GM18499 (cell line): ENCODE measurements around the gene AKNA.

Experiments
- ATAC-seq: cut with Tn5 transposase; IDR thresholded peaks from one replicate; pipeline ENCODE4 v1.9.1; 2021; ENCODE audit warnings: moderate number of reproducible peaks; ENCODE audit not compliant: insufficient read depth, unreplicated experiment

Gene AKNA

DNA sequence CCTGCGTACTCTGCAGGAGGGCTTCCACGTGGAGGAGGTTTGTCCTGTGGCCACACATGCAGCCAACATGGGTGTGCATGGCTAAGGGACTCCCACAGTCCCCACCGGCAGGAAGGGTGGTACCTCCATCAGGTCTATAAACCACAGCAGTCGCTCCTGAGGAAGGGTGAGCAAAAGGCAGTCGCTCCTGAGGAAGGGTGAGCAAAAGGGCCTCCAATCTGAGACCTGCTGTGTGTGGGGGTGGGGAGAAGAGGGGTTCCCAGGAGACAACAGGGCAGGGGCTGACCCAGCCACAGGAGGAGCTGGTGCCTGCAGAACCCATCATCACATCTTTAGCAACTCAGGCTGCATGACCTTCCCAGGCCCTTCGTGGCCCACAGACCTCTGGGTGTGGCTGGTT is 30.3 kb upstream of the AKNA start:
- no peak for ATAC-seq

DNA sequence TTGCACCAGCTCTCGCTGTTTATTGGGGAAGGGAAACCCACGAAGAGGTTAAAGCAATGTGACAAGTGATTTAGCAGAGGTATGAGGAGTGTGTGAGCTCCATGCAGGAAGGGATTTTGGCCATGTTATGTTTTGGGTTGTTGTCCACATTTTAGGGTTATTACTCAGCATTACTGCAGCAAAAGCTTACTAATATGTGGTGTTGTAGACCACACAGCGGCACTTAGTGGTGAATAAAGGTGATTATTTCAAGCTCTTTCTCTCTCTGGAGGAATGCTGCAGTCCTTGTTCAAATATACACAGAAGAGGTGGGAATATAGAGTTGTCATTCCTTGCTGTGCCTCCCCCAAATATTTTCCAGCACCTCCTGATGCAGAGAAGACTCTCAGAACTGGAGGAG is 29.7 kb upstream of the AKNA start:
- no peak for ATAC-seq

DNA sequence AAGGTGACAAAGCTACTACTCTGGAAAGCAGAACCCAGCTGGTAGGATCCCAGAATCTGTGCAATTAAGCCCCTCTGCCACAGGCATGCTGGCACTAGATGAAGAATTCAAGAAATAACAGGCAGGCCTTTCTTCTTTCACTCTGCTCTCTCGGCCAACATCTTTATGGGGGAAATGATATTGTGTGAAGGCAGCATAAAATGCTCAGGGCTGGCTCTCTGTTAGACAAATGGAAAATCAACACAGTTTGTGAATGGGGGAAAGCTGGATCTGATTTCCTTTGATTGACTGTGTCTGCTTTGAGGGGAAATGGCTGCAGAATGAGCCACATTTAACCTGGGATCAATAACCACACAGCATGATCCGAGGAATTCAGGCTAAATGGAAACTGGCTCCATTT is 29.1 kb upstream of the AKNA start:
- ATAC-seq = no peak

DNA sequence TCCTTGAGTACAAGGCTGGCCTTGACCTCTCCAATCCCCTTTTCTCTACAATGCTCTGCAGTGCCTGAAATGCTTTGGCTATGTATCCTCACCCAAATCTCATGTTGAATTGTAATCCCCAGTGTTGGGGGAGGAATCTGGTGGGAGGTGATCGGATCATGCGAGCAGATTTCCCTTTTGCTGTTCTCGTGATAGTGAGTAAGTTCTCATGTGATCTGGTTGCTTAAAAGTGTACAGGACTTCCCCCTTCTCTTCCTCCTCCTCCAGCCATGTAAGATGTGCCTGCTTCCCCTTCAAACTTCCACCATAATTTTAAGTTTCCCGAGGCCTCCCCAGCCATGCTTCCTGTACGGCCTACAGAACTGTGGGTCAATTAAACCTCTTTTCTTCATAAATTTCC is 28.5 kb upstream of the AKNA start:
- no peak for ATAC-seq

DNA sequence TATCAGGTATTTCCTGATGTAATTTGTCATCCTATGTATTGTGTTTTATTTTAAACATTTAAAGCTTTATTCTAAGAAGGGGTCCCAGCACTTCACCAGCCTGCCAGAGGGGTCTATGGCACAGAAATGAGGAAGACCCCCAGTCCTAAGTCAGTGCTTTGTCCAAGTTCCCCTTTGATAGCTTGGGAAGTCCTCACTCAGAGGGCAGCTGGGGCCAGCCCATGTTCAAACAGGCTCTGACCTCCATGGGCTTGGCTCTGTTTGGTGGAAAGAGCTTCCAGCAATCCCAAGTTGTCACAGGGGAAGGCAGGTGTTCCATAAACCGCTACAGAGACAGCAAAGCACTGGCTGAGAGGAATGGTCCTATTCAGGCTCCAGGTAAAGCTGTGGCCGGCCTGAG is 26.6 kb upstream of the AKNA start:
- ATAC-seq = no peak

DNA sequence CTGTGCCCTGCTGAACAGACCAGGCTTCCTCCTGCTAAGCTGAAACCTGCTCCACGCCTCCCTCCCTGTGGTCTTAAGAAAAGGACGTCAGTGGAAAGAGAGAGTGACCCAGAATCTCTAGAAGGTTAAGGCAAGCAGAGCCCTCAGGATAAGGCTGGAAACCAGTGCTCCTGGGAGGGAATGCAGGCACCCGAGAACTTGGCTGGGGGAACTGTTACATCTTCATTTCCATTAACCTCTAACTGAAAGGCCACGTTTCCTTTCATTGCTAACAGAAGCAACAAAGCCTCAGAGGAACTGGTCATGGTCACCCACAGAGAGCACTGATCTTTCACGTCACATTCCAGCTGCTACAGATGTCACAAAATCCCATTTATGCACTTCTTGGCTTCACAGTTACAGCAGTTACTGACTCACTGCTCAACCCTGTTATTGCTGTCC is 26.1 kb upstream of the AKNA start:
- ATAC-seq = no peak

DNA sequence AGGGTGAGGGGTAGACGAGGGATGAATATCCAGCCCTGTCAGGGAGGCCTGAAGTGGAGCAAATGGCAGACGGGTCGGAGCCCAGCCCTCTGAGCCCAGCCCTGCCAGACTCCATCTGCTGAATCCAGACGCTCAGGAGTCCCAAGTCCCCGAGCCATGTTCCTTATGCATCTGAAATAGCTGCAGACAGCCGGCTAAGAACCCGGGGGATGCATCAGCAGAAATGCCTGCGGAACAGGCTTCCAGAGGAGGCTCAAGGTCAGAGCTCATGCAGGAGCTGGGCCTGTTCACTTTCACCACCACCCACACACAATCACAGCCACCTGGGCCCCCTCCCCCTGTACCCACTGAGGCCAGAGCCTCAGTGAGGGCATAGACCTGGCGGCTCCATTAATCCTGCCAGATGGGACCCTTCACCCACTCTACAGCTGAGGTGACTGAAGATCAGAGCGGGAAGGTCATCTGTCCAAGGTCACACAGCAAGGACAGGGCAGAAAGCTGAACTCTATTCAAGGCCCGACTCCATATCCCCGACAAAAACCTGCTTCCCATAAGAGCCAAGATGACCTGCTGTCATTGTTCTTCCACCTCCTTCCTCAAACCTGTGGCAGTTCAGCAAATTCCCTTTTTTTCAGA is 24.4 kb upstream of the AKNA start:
- no peak for ATAC-seq

DNA sequence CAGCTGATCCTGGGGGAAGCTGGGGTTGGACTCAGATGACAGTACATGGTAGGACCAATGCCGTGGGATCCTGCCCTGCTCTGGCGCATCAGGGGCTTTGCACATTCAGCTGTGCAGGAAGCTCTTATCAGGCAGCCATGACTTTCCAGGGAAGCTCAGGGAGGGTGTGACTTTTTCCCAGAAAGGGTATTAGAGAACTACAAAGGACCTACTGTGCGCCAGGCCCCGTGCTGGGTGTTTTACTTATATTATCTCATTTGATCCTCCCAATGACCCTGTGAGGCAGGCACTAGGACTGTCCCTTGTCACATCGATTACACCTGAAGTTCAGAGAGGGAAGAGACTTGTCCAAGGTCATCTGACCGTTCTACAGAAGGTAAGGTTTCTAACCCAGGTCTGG is 23.7 kb upstream of the AKNA start:
- no peak for ATAC-seq

DNA sequence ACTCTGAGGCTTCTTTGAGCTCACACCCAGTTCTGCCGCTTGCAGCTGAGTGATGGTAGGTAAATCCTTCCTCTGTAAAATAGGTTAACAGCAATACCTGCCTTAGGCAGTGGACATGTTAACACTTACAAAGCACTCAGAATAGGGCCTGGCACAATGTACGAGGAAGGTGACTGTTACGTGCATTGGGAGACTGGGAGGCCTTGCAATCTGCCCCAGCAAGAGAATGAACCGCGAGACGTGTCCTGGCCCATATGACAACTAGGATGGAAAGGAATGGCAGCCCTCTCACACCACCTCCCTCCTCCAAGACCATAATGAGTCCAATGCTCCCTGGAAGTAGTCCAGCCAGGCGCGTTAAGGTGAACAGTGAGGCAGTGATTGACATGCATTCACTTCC is 23.1 kb upstream of the AKNA start:
- ATAC-seq = no peak

DNA sequence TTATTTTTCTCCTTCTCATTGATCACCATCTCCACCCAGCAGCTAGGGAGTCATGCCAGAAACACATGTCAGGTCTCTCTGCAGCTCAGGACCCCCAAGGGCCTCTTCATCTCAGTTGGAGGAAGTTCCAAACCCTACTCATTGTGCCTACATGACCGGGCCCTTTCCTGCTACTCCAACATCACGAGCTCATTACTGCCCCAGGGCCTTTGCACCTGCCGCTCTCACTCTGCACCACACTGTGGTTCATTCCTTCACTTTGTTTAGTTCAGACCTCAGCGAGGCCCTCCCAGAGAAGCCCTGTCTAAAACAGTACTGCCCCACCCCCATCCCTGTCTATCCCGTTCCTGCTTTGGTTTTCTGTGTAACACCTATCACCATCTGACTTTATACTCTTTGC is 22.1 kb upstream of the AKNA start:
- ATAC-seq = no peak

DNA sequence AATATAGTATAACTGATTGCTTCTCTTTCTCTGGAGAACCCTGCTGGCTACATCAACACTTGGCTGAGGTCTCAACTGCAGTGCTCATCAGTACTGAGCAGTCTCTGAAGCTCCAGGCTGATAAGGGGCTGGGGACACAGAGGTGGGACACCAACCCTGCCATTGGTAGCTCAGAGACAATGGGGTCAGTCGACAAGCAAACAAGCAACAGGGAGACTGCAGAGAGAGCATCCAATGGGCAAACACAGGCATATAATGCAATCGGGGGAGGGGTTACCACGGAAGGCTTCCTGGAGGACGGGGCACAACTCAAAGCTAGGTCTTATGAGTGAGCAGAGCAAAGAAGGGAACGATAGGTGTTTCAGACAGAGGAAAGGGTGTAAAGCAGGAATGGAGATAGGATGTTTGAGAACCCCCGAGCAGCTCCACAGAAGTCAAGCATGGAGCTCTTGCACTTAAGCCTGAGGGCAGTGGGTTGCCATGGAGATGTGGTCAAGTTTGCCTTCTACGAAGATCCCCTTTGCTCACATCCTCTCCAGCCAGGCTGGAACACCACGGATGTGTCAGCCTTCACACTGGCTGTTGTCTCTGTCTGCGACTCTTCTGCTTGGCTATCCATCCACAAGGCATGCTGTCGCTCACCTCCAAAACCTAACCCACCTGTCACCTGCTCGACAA is 21.5 kb upstream of the AKNA start:
- no peak for ATAC-seq

DNA sequence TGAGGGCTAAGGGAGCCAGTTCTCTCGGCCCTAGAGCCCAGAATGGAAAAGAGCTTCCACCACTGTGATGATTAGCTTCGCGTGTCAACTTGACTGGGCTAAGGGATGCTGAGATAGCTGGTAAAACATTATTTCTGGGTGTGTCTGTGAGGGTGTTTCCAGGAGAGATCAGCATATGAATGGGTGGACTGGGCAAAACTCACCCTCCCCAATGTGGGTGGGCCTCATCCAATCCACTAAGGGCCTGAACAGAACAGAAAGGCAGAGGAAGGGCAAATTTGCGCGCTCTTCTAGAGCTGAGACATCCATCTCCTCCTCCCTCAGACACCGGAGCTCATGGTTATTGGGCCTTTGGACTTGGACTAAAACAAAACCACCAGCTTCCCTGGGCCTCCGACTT is 20.9 kb upstream of the AKNA start:
- ATAC-seq = no peak

DNA sequence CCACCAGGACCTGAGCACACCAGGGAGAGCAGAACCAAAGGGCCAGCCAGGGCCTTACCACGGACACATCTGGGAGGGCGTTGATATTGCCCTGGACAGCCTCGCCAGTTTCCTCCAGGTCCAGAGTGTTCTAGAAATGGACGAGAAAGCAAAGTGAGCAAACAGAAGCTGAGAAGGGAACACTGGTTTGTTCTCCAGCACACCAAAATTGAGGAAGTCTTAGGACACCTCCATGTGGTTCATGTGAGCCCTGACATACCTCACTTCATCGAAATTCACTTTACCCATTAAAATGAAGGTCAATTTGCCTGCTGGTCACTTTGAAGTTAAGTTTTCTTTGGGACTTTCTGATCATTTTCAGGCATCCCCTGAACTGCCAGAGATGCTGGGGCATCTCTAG is 20.1 kb upstream of the AKNA start:
- no peak for ATAC-seq

DNA sequence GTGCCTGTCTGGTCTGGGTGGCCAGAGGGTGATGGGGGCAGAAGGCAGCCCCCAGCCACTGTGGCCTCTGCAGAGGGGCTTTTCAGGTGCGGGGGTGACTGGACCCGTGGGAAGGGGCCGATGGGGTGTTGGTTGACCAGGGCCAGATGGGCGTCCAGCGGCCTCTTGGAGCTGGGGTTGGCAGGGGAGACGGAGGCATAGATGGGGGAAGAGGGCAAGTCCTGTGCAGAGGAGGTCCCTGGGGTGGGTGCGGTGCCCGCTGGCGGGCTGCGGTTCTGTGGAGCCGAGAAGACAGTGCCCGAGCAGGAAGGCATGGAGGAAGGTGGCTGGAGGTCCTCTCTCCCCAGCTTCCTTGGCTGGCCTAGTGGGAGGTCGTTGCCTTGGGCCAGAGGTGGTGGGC is 18.7 kb upstream of the AKNA start:
- ATAC-seq = no peak

DNA sequence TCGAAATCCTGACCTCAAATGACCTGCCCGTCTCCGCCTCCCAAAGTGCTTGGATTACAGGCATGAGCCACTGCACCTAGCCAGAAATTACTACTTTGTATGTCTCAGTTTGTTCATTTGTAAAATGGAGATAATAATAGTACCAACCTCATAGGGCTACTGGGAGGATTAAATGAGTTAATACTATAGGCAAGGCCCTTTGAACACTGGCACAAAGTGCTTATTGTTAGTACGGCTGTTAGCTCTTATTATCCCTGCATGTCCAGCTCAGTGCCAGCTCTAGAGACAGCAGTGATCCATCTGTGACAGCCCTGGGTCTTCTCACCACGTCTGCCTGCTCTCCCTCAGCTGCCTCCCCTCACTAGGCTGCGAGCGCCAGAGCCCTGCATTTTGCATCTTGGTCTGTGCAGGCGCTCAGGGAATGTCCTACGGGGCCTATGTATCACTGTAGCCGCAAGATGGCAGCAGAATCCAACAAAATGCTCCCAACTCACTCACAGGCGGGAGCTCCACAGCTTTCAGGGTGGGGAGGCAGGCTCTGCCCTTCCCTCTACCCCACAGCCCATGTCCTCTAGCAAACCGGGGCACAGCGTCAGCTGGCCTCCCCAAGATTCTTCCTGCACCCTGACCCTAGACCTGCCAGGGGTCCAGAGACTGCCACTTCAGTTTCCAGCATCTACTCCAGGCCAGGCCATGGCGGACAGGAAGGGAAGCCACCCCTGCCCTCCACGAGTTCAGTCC is 17.7 kb upstream of the AKNA start:
- peak; percentile 60 for ATAC-seq

DNA sequence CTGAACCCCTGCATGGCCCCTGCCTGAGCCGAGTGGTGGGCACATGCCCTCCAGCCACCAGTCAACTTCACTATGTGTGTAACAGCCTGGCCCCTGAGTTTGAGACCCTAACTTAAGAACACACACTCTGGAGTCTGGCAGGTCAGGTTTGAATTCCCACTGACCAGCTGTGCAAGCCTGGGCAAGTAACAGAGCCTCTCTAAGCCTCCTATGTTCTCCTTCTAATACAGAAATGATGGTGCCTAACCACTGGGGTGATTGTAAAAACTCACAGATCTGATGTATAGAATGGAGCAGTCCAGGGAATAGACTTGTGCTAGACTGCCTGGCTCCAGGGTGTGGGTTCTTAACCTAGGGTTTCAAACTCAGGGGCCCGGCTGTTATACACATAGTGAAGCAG is 16.7 kb upstream of the AKNA start:
- no peak for ATAC-seq

DNA sequence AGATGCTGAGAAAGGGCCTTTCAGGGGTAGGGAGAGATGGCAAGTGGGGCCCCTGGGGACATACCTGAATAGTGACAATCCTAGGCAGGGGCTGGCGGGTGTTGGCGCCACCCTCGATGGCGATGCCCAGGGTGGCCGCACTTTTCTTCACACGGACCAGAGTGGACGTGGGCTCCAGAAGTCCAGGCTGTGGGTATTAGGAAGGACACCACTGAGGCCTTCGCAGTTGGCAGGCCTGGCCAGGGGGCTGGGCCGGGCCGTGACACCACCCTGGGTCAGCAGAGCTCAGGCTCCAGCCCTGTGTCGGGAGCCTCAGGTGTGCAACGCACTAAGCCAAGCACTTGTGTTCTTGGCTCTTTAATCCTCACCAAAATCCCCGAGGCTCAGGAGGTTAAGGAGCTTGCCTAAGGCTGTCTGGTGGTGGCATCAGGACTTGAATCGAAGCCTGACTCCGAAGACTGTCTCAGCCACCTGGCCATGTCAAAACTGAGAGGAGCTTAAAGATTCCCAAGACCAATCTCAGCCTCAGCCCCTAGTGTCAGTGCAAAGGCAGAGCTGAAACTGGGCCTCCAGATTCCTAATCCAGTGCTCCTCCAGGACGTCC is 15.5 kb upstream of the AKNA start:
- no peak for ATAC-seq

DNA sequence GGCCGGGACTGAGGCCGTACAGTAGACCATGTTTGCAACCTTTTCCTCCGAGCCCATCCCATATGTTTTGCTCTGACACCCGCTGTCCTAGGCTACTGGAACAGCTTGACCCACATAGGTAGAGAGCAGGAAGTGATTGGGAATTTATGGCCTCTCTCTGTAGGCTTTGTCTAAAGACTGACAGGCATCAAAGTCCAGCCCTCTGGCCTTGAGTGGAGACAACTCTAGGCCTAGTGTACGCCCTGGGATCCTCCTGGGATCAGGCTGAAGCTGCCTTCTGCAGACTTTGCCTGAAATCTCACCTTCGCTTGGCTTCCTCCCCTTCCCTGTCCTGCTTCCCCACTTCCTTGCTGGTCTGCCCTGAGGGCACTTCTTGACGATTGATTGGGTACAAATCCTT is 13.6 kb upstream of the AKNA start:
- no peak for ATAC-seq

DNA sequence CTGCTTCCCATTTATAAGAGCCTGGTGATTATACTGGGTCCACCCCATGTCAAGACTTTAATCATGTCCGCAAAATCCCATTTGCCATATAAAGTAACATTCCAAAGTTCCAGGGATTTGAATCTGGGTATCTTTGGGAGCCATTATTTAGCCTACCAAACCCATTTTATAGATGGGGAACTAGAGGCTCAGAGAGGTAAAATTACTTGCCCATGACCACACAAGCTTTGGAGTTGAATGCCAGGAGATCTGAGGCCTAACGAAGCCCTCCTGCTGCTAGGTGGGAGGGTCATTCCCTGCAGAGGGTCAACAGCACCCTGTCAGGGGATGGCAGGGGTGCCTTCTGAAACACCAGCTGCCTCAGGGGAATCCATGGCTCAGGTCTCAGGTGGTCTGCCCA is 13.0 kb upstream of the AKNA start:
- ATAC-seq = no peak

DNA sequence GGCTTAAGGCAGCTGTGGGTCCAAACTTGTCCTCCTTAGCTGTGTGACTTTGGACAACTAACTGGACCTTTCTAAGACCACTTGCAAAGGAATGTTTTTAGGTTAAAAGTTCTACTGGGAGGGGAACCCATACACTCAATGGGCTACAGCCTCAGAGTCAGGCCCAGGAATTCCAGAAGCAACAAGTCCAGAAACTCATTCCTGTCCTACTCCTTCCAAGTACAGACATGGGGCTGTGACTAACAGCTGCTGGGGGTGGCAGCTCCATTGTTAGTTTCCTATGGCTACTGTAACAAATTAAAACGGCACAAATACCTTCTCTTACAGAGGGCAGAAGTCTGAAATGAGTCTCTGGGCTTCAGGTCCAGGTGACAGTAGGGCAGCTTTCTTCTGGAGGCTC is 12.4 kb upstream of the AKNA start:
- no peak for ATAC-seq

DNA sequence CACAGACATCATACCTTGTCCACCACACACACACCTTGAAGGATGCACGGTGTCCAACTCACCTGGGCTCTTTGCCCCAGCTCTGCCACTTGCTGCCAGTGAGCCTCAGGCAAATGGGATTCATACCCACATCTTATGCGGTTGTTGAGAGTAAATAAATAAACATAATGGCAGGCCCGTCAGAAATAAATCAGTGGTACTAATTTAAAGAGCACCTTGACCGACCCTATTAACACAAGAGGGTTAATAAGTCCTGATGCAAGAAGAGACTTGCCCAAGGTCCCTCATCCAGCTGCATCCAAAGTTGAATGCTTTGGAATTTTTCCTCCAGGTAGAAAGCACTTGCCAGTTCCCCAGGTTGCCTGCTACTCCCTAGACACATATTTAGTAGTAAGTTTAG is 11.6 kb upstream of the AKNA start:
- no peak for ATAC-seq
